Measurements from ENCODE around the gene HCRTR1. TPM values are rescaled to one million over a fixed set of nuclear protein-coding genes. Genes with fewer than 3 reads are reported as not detected.

HCRTR1 gene
- total RNA-seq, 2 experiments from 2014 or later, result not detected

DNA sequence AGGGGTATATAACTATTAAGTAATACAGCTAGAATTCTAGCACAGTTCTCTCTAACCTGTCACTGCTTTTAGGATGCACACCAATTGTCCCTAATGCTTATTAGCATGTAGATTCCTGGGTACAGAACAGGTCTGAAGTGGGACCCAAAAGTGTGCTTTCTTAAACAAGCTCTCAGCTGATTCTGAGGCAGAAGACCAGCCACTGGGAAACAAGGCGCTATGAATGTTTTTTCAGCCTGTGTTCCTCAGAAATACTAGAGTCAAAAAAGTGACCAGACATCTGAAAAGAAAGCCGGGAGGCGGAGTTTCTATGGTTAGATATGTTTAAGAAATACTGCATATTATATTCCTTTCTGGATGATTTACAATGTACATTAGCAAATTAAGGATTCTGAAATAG is 25.4 kb downstream of the HCRTR1 start:
- Mint-ChIP-seq H3K36me3 (peaks cover 7% of the 10 kb centered on the region), H3K27me3 (no peaks in the 10 kb centered on the region), H3K4me1 (ENCODE audit: low read depth) (peaks cover 25% of the 10 kb centered on the region), H3K4me3 (no peak overlapping the region), H3K27ac (no peak overlapping the region), H3K9me3 (peaks cover 2% of the 10 kb centered on the region)
- ChIA-PET POLR2A (interaction anchor here (1.6 kb wide), 1 partner anchor 8 kb away, joined by 7 read pairs; no protein-coding TSS in a partner anchor), CTCF (interaction anchor here (0.6 to 1.3 kb wide), 4 partner anchors 9 to 346 kb away, joined by 3 read pairs; partner anchors contain the start of genes SNRNP40 and ZCCHC17)
- intact Hi-C loops (cut with micrococcal nuclease), result no loop called here
- no peak for DNase-seq

GRCh38 chr1:31643976-31644559 is 26.6 kb downstream of the HCRTR1 start:
- Mint-ChIP-seq H3K27me3 (no peaks in the 10 kb centered on the region), H3K9me3 (peaks cover 2% of the 10 kb centered on the region), H3K36me3 (peaks cover 3% of the 10 kb centered on the region), H3K4me1 (ENCODE audit: low read depth) (peaks cover 24% of the 10 kb centered on the region), H3K27ac (peak overlapping the region; percentile 100), H3K4me3 (peak overlapping the region; percentile 100)
- DNase-seq, result no peak
- ChIA-PET CTCF (interaction anchor here (0.9 to 1.9 kb wide), 9 partner anchors 9 to 348 kb away, joined by 3 to 16 read pairs (median 4); partner anchors contain the start of genes SNRNP40 and ZCCHC17), POLR2A (interaction anchor here (0.7 to 1.6 kb wide), 5 partner anchors 9 to 464 kb away, joined by 3 to 7 read pairs (median 5); partner anchors contain the start of genes KPNA6, SNRNP40 and ZCCHC17)
- intact Hi-C loops (cut with micrococcal nuclease), result no loop called here

- H3K36me3 Mint-ChIP-seq, result peaks cover 3% of the 10 kb centered on the region
- intact Hi-C loops (cut with micrococcal nuclease), result loop anchor here (1.0 kb wide), 1 partner anchor 144 kb away; no protein-coding TSS in a partner anchor
- H3K9me3 Mint-ChIP-seq, result peaks cover 2% of the 10 kb centered on the region
- CTCF ChIA-PET, result interaction anchor here (0.6 to 1.9 kb wide), 7 partner anchors 10 to 197 kb away, joined by 3 to 16 read pairs (median 4); no protein-coding TSS in a partner anchor
- DNase-seq, result peak; percentile 99
- peaks cover 24% of the 10 kb centered on the region for H3K4me1 Mint-ChIP-seq (ENCODE audit: low read depth)
- H3K27ac Mint-ChIP-seq, result peak within 1 kb of the TSS; percentile 100
- POLR2A ChIA-PET, result interaction anchor here (0.7 to 1.6 kb wide), 9 partner anchors 10 to 463 kb away, joined by 3 to 7 read pairs (median 4); partner anchors contain the start of genes KPNA6, SNRNP40 and ZCCHC17
- H3K27me3 Mint-ChIP-seq, result no peaks in the 10 kb centered on the region
- H3K4me3 Mint-ChIP-seq, result peak within 1 kb of the TSS; percentile 100
These were observed 27.2 kb downstream of the HCRTR1 start, which contains the start of gene PEF1 for GRCh38 chr1:31644560-31645273. Gene PEF1, minus strand, starts transcription at chr1:31644876. Its CDS starts 12 bp downstream, at chr1:31644864.

DNA sequence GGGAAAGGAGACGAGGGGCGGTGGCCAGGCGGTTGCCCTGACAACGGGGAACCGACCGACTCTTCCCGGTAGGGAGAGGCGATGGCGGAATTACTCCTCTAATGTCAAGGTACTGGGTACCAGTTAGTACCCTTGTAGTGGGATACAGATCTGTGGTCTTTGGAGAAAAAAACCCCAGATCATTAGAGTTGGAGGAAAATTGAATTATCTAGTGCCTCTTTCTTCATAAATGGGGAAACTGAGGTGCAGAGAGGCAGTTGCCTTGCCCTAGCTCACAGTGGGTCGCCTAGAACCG is 27.7 kb downstream of the HCRTR1 start:
- peak overlapping the region; percentile 100 for H3K27ac Mint-ChIP-seq
- POLR2A ChIA-PET, result interaction anchor here (0.7 to 1.4 kb wide), 7 partner anchors 13 to 463 kb away, joined by 3 to 5 read pairs (median 4); partner anchors contain the start of genes KPNA6, SNRNP40 and ZCCHC17
- DNase-seq, result no peak
- peaks cover 24% of the 10 kb centered on the region for H3K4me1 Mint-ChIP-seq (ENCODE audit: low read depth)
- peak overlapping the region; percentile 100 for H3K4me3 Mint-ChIP-seq
- intact Hi-C loops (cut with micrococcal nuclease), result loop anchor here (1.0 kb wide), 1 partner anchor 143 kb away; no protein-coding TSS in a partner anchor
- peaks cover 2% of the 10 kb centered on the region for H3K9me3 Mint-ChIP-seq
- CTCF ChIA-PET, result interaction anchor here (0.6 to 1.9 kb wide), 7 partner anchors 10 to 197 kb away, joined by 3 to 16 read pairs (median 4); no protein-coding TSS in a partner anchor
- H3K36me3 Mint-ChIP-seq, result peaks cover 3% of the 10 kb centered on the region
- H3K27me3 Mint-ChIP-seq, result no peaks in the 10 kb centered on the region

- Mint-ChIP-seq H3K27me3 (no peaks in the 10 kb centered on the region), H3K4me1 (ENCODE audit: low read depth) (peaks cover 24% of the 10 kb centered on the region), H3K36me3 (peaks cover 3% of the 10 kb centered on the region), H3K9me3 (peaks cover 2% of the 10 kb centered on the region), H3K27ac (peak overlapping the region; percentile 100), H3K4me3 (peak overlapping the region; percentile 100)
- POLR2A ChIA-PET, result no interaction called here
- CTCF ChIA-PET, result interaction anchor here (0.8 to 1.3 kb wide), 2 partner anchors 68 to 143 kb away, joined by 3 read pairs; no protein-coding TSS in a partner anchor
- intact Hi-C loops (cut with micrococcal nuclease), result no loop called here
- DNase-seq, result no peak
These were observed 28.9 kb downstream of the HCRTR1 start for GRCh38 chr1:31646259-31646960.

- Mint-ChIP-seq H3K4me3 (no peak overlapping the region), H3K36me3 (peaks cover 3% of the 10 kb centered on the region), H3K27me3 (no peaks in the 10 kb centered on the region), H3K9me3 (peaks cover 2% of the 10 kb centered on the region), H3K4me1 (ENCODE audit: low read depth) (peaks cover 24% of the 10 kb centered on the region), H3K27ac (no peak overlapping the region)
- intact Hi-C loops (cut with micrococcal nuclease), result no loop called here
- DNase-seq, result no peak
- ChIA-PET POLR2A (no interaction called here), CTCF (interaction anchor here (1.3 kb wide), 1 partner anchor 142 kb away, joined by 3 read pairs; no protein-coding TSS in a partner anchor)
These were observed 29.6 kb downstream of the HCRTR1 start for GRCh38 chr1:31647106-31647505.

GRCh38 chr1:31648190-31648589 is 30.7 kb downstream of the HCRTR1 start:
- Mint-ChIP-seq H3K4me1 (ENCODE audit: low read depth) (peaks cover 22% of the 10 kb centered on the region), H3K36me3 (peaks cover 3% of the 10 kb centered on the region), H3K27me3 (no peaks in the 10 kb centered on the region), H3K4me3 (no peak overlapping the region), H3K9me3 (peaks cover 2% of the 10 kb centered on the region), H3K27ac (no peak overlapping the region)
- intact Hi-C loops (cut with micrococcal nuclease), result no loop called here
- DNase-seq, result no peak
- POLR2A ChIA-PET, result no interaction called here
- CTCF ChIA-PET, result no interaction called here

GRCh38 chr1:31648641-31649357 is 31.3 kb downstream of the HCRTR1 start:
- H3K4me1 Mint-ChIP-seq (ENCODE audit: low read depth), result peaks cover 16% of the 10 kb centered on the region
- H3K9me3 Mint-ChIP-seq, result peaks cover 2% of the 10 kb centered on the region
- no peak for DNase-seq
- H3K27me3 Mint-ChIP-seq, result no peaks in the 10 kb centered on the region
- ChIA-PET CTCF (interaction anchor here (2.3 kb wide), 1 partner anchor 141 kb away, joined by 7 read pairs; no protein-coding TSS in a partner anchor), POLR2A (no interaction called here)
- no peak overlapping the region for H3K4me3 Mint-ChIP-seq
- intact Hi-C loops (cut with micrococcal nuclease), result no loop called here
- peaks cover 3% of the 10 kb centered on the region for H3K36me3 Mint-ChIP-seq
- H3K27ac Mint-ChIP-seq, result no peak overlapping the region

DNA sequence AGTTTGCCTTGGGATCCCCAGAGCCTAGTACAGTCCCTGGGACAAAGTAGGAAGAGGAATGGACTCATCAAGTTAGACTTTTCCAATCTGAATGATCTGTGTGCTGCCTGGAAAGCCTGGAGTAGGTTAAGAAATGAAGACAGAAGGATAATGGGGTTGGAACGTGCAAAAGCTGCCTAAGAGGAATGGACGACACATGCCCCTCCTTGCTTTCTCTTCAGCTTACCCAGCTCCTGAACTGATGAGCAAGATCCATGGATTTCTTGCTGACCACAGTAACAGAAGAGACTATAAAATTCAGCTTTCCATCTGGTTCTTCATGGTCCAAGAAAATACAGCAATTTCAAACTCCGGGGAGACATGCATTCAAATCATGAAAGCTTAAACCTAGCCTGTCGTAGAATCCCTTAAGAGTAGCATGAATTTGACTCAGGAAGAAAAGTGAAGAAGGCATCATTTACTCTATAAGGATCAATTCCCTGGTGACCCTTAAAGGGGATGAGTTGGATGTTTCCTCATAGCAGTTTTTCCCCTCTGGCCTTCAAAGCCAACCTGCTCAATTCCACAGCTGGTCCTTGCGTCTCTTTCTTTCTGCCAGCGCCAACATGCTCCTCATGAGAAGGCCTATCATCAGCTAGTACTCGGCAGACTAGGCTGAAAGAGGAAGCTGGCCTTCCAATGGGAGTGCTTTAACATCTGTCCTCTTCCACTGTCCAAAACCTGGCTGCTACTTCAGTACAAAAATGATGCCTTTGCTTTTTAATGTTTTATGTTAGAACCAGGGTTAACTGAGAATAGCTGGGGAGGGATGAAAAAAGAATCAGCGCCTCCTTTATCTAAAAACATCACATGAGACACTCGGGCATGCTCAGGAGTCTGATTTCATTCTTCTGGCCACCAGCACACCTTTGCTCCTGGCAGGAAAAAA is 32.9 kb downstream of the HCRTR1 start:
- ChIA-PET POLR2A (no interaction called here), CTCF (interaction anchor here (0.6 to 2.3 kb wide), 9 partner anchors 11 to 139 kb away, joined by 3 to 7 read pairs (median 3); partner anchors contain the start of gene HCRTR1)
- H3K27ac Mint-ChIP-seq, result no peak overlapping the region

GRCh38 chr1:31651089-31651420 is 33.6 kb downstream of the HCRTR1 start:
- no peaks in the 10 kb centered on the region for H3K36me3 Mint-ChIP-seq
- intact Hi-C loops (cut with micrococcal nuclease), result no loop called here
- H3K27me3 Mint-ChIP-seq, result no peaks in the 10 kb centered on the region
- H3K27ac Mint-ChIP-seq, result no peak overlapping the region
- H3K4me3 Mint-ChIP-seq, result no peak overlapping the region
- ChIA-PET CTCF (interaction anchor here (0.6 to 2.3 kb wide), 7 partner anchors 14 to 138 kb away, joined by 3 to 7 read pairs (median 3); partner anchors contain the start of gene HCRTR1), POLR2A (no interaction called here)
- DNase-seq, result no peak
- H3K4me1 Mint-ChIP-seq (ENCODE audit: low read depth), result peaks cover 3% of the 10 kb centered on the region
- H3K9me3 Mint-ChIP-seq, result peaks cover 2% of the 10 kb centered on the region

More for the DNA sequence above, 32.9 kb downstream of the HCRTR1 start:
- Mint-ChIP-seq H3K4me3 (no peak overlapping the region), H3K4me1 (ENCODE audit: low read depth) (peaks cover 9% of the 10 kb centered on the region), H3K9me3 (peaks cover 2% of the 10 kb centered on the region), H3K27me3 (no peaks in the 10 kb centered on the region), H3K36me3 (no peaks in the 10 kb centered on the region)
- DNase-seq, result no peak
- intact Hi-C loops (cut with micrococcal nuclease), result no loop called here

Data from activated CD4-positive, alpha-beta memory T cell treated with anti-CD3 and anti-CD28 coated beads for 36 hours (primary cell).